GM23338 (cell line): ENCODE data around the gene RAD18. TPM values are rescaled to one million over a fixed set of nuclear protein-coding genes. Genes with fewer than 3 reads are reported as not detected.

Experiments
- ATAC-seq: fragments of 200-7000 bp; cut with Tn5 transposase; 3 replicates; pipeline ENCODE4 v1.9.1; 2020
- DNase-seq: peaks from one replicate; pipeline ENCODE4 v3.0.0-alpha.2; 2015; ENCODE audit warnings: low spot score
- H2AFZ ChIP-seq: fragments of 200-600 bp; sonication (generic); 2 replicates; pipeline ENCODE4 v1.8.0; 2016; ENCODE audit warnings: antibody characterized with exemption, mild to moderate bottlenecking, moderate library complexity
- H3F3A ChIP-seq: fragments of 200-600 bp; sonication (generic); replicated peaks from 2 replicates; pipeline ENCODE4 v1.8.0; 2017; ENCODE audit warnings: antibody characterized with exemption, mixed run types, low read depth
- H3K27ac ChIP-seq: fragments of 200-600 bp; sonication (generic); 2 replicates; pipeline ENCODE4 v1.6.1; 2016; ENCODE audit warnings: low read depth
- H3K27me3 ChIP-seq: fragments of 200-600 bp; sonication (generic); 2 replicates; pipeline ENCODE4 v1.8.0; 2016; ENCODE audit warnings: mild to moderate bottlenecking, mixed run types, moderate library complexity; ENCODE audit not compliant: insufficient read depth
- H3K36me3 ChIP-seq: fragments of 200-600 bp; sonication (generic); 2 replicates; pipeline ENCODE4 v1.8.0; 2016; ENCODE audit warnings: mild to moderate bottlenecking; ENCODE audit not compliant: insufficient read depth
- H3K4me1 ChIP-seq: fragments of 200-600 bp; sonication (generic); 2 replicates; pipeline ENCODE4 v1.8.0; 2016; ENCODE audit warnings: mild to moderate bottlenecking, moderate library complexity; ENCODE audit not compliant: insufficient read depth
- H3K4me2 ChIP-seq: fragments of 200-600 bp; sonication (generic); 2 replicates; pipeline ENCODE4 v1.7.1; 2017; ENCODE audit warnings: mixed run types
- H3K4me3 ChIP-seq: fragments of 200-600 bp; sonication (generic); 2 replicates; pipeline ENCODE4 v1.6.1; 2016; ENCODE audit warnings: mixed run types
- H3K79me2 ChIP-seq: fragments of 200-600 bp; sonication (generic); replicated peaks from 2 replicates; pipeline ENCODE4 v1.8.0; 2017; ENCODE audit warnings: mild to moderate bottlenecking; ENCODE audit not compliant: insufficient read depth
- H3K9me2 ChIP-seq: fragments of 200-600 bp; sonication (generic); 2 replicates; pipeline ENCODE4 v1.8.0; 2017; ENCODE audit not compliant: insufficient read depth
- H4K20me1 ChIP-seq: fragments of 200-600 bp; sonication (generic); replicated peaks from 2 replicates; pipeline ENCODE4 v1.8.0; 2017; ENCODE audit warnings: mild to moderate bottlenecking; ENCODE audit not compliant: insufficient read depth
- H3K27ac Mint-ChIP-seq: 2 replicates; pipeline ENCODE4 v1.8.0; 2020; ENCODE audit warnings: inconsistent platforms, mild to moderate bottlenecking, moderate library complexity, mixed read lengths
- H3K27me3 Mint-ChIP-seq: 3 replicates; pipeline ENCODE4 v1.8.0; 2022; ENCODE audit warnings: low read depth, mild to moderate bottlenecking, moderate library complexity, mixed read lengths, inconsistent platforms; ENCODE audit not compliant: insufficient read depth, poor library complexity
- H3K36me3 Mint-ChIP-seq: 3 replicates; pipeline ENCODE4 v1.8.0; 2021; ENCODE audit warnings: low read depth, mild to moderate bottlenecking, inconsistent platforms, moderate library complexity, mixed read lengths
- H3K4me1 Mint-ChIP-seq: 3 replicates; pipeline ENCODE4 v1.8.0; 2020; ENCODE audit warnings: mild to moderate bottlenecking, inconsistent platforms, mixed read lengths
- H3K4me3 Mint-ChIP-seq: 3 replicates; pipeline ENCODE4 v1.8.0; 2021; ENCODE audit warnings: moderate library complexity, mild to moderate bottlenecking, inconsistent platforms, mixed read lengths
- H3K9me3 Mint-ChIP-seq: 3 replicates; pipeline ENCODE4 v1.8.0; 2020; ENCODE audit warnings: moderate library complexity, mild to moderate bottlenecking, inconsistent platforms, mixed read lengths
- CTCF ChIP-seq, 2 experiments: fragments of 200-600 bp in 1 of 2; sonication (generic) in 1 of 2; conservative IDR thresholded peaks; 2 replicates each; pipeline versions ENCODE4 v1.5.1 to v1.6.1; 2016 to 2017; ENCODE audit warnings: antibody characterized with exemption in 2 of 2, low read depth in 2 of 2, mild to moderate bottlenecking in 2 of 2, moderate library complexity in 1 of 2
- EZH2 ChIP-seq: fragments of 200-600 bp; sonication (generic); IDR thresholded peaks from one replicate; pipeline ENCODE4 v1.8.0; 2017; ENCODE audit warnings: antibody characterized with exemption, mild to moderate bottlenecking, low read depth; ENCODE audit not compliant: unreplicated experiment
- NANOG ChIP-seq: IDR thresholded peaks from 2 replicates; pipeline ENCODE4 v1.6.1; 2016; ENCODE audit warnings: antibody characterized with exemption, borderline replicate concordance
- ZNF114 ChIP-seq: fragments of 250-450 bp; sonication (Bioruptor Pico); IDR thresholded peaks from 2 replicates; pipeline ENCODE4 v1.5.0; 2020; ENCODE audit warnings: mild to moderate bottlenecking, moderate library complexity
- ZNF331 ChIP-seq: fragments of 250-450 bp; sonication (Bioruptor Pico); IDR thresholded peaks from 2 replicates; pipeline ENCODE4 v1.5.0; 2020; ENCODE audit warnings: low read depth, mild to moderate bottlenecking, moderate library complexity
- polyA plus RNA-seq: library from polyadenylated mRNA; unstranded; fragments of >200 nt; fragmentation: Nextera tagmentation; extraction: Ambion mirVana; gene quantifications from 2 replicates; pipeline ENCODE4 v1.2.1, GENCODE V29; 2016
- total RNA-seq: library from RNA; depleted of rRNA; stranded (reverse); fragments of >200 nt; shearing (Covaris generic); gene quantifications from 2 replicates; pipeline ENCODE4 v1.2.3, GENCODE V29; 2014
- TF ChIP-seq, protein P1 (sequence below): fragments of 250-450 bp; sonication (Bioruptor Pico); IDR thresholded peaks from 2 replicates; pipeline ENCODE4 v1.5.0; 2020; ENCODE audit warnings: mild to moderate bottlenecking, moderate library complexity
- TF ChIP-seq, protein P2 (sequence below): IDR thresholded peaks from 2 replicates; pipeline ENCODE4 v1.6.1; 2016; ENCODE audit warnings: antibody characterized with exemption

Gene RAD18
- total and polyA plus RNA-seq, 2 experiments from 2014 or later: 25.4 to 40.1 TPM

- TF ChIP-seq, protein P1, sequence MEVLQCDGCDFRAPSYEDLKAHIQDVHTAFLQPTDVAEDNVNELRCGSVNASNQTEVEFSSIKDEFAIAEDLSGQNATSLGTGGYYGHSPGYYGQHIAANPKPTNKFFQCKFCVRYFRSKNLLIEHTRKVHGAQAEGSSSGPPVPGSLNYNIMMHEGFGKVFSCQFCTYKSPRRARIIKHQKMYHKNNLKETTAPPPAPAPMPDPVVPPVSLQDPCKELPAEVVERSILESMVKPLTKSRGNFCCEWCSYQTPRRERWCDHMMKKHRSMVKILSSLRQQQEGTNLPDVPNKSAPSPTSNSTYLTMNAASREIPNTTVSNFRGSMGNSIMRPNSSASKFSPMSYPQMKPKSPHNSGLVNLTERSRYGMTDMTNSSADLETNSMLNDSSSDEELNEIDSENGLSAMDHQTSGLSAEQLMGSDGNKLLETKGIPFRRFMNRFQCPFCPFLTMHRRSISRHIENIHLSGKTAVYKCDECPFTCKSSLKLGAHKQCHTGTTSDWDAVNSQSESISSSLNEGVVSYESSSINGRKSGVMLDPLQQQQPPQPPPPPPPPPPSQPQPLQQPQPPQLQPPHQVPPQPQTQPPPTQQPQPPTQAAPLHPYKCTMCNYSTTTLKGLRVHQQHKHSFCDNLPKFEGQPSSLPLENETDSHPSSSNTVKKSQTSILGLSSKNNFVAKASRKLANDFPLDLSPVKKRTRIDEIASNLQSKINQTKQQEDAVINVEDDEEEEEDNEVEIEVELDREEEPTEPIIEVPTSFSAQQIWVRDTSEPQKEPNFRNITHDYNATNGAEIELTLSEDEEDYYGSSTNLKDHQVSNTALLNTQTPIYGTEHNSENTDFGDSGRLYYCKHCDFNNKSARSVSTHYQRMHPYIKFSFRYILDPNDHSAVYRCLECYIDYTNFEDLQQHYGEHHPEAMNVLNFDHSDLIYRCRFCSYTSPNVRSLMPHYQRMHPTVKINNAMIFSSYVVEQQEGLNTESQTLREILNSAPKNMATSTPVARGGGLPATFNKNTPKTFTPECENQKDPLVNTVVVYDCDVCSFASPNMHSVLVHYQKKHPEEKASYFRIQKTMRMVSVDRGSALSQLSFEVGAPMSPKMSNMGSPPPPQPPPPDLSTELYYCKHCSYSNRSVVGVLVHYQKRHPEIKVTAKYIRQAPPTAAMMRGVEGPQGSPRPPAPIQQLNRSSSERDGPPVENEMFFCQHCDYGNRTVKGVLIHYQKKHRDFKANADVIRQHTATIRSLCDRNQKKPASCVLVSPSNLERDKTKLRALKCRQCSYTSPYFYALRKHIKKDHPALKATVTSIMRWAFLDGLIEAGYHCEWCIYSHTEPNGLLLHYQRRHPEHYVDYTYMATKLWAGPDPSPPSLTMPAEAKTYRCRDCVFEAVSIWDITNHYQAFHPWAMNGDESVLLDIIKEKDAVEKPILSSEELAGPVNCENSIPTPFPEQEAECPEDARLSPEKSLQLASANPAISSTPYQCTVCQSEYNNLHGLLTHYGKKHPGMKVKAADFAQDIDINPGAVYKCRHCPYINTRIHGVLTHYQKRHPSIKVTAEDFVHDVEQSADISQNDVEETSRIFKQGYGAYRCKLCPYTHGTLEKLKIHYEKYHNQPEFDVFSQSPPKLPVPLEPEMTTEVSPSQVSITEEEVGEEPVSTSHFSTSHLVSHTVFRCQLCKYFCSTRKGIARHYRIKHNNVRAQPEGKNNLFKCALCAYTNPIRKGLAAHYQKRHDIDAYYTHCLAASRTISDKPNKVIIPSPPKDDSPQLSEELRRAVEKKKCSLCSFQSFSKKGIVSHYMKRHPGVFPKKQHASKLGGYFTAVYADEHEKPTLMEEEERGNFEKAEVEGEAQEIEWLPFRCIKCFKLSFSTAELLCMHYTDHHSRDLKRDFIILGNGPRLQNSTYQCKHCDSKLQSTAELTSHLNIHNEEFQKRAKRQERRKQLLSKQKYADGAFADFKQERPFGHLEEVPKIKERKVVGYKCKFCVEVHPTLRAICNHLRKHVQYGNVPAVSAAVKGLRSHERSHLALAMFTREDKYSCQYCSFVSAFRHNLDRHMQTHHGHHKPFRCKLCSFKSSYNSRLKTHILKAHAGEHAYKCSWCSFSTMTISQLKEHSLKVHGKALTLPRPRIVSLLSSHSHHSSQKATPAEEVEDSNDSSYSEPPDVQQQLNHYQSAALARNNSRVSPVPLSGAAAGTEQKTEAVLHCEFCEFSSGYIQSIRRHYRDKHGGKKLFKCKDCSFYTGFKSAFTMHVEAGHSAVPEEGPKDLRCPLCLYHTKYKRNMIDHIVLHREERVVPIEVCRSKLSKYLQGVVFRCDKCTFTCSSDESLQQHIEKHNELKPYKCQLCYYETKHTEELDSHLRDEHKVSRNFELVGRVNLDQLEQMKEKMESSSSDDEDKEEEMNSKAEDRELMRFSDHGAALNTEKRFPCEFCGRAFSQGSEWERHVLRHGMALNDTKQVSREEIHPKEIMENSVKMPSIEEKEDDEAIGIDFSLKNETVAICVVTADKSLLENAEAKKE (CRISPR knock-in tag): no peak
- TF ChIP-seq NANOG: no peak
- TF ChIP-seq EZH2: no peak
- no peak for TF ChIP-seq CTCF (conservative IDR thresholded peaks at IDR 0.05; ENCODE audit: low read depth in 2 of 2)
- TF ChIP-seq, protein P2, sequence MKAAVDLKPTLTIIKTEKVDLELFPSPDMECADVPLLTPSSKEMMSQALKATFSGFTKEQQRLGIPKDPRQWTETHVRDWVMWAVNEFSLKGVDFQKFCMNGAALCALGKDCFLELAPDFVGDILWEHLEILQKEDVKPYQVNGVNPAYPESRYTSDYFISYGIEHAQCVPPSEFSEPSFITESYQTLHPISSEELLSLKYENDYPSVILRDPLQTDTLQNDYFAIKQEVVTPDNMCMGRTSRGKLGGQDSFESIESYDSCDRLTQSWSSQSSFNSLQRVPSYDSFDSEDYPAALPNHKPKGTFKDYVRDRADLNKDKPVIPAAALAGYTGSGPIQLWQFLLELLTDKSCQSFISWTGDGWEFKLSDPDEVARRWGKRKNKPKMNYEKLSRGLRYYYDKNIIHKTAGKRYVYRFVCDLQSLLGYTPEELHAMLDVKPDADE: no peak
- no peak for TF ChIP-seq ZNF331 (CRISPR knock-in tag)
Measured at GRCh38 chr3:8852511-8852910, 110.8 kb downstream of the RAD18 start (continued).

- H3K79me2 ChIP-seq: no peaks in the 10 kb centered on the region
- Mint-ChIP-seq H3K36me3 (peaks cover 5% of the 10 kb centered on the region; the same call in 2 of the 3 replicates), H3K4me1 (peaks cover 1% of the 10 kb centered on the region; the same call in 2 of the 3 replicates), H3K4me3 (no peak overlapping the region), H3K27me3 (peaks cover 3% of the 10 kb centered on the region), H3K9me3 (no peaks in the 10 kb centered on the region), H3K27ac (no peak overlapping the region)
- no peak overlapping the region for H3K27ac ChIP-seq
- no peak overlapping the region for H3K4me2 ChIP-seq
- 0 out of 2 replicates have a peak, but pooled peaks cover 6% of the 10 kb centered on the region for H3K9me2 ChIP-seq
- H2AFZ ChIP-seq: no peak overlapping the region
- no peak overlapping the region for H3K4me3 ChIP-seq
- DNase-seq: no peak
- peaks cover 4% of the 10 kb centered on the region; the same call in 1 of the 2 replicates for H3K4me1 ChIP-seq
- no peaks in the 10 kb centered on the region for H4K20me1 ChIP-seq
- TF ChIP-seq CTCF (conservative IDR thresholded peaks at IDR 0.05; ENCODE audit: low read depth in 2 of 2) (no peak), ZNF114 (CRISPR knock-in tag) (no peak), ZNF331 (CRISPR knock-in tag) (no peak)
- H3F3A ChIP-seq: no peaks in the 10 kb centered on the region
- H3K27me3 ChIP-seq: no peaks in the 10 kb centered on the region
- H3K36me3 ChIP-seq: no peaks in the 10 kb centered on the region
- no peak for ATAC-seq
Measured at GRCh38 chr3:8851703-8852102, 111.6 kb downstream of the RAD18 start.
